BLaER1 treated with 17β-estradiol and CSF1 and Interleukin-3, amounts not matched to agents 10 nM and 100 nM (cell line): ENCODE data around the gene CNOT8.

Source experiments
- H3K27ac ChIP-seq, 11 experiments: shearing (Covaris generic); formaldehyde crosslinking; 2 replicates each; pipeline ENCODE4 v1.8.1; 2022
- H3K27me3 ChIP-seq, 11 experiments: shearing (Covaris generic); formaldehyde crosslinking; 2 replicates each; pipeline ENCODE4 v1.8.1; 2022
- H3K36me3 ChIP-seq, 11 experiments: shearing (Covaris generic); formaldehyde crosslinking; 2 replicates each; pipeline ENCODE4 v1.8.1; 2022
- H3K4me1 ChIP-seq, 10 experiments: shearing (Covaris generic); formaldehyde crosslinking; 2 replicates each; pipeline ENCODE4 v1.8.1; 2022
- H3K4me2 ChIP-seq, 11 experiments: shearing (Covaris generic); formaldehyde crosslinking; 2 replicates each; pipeline ENCODE4 v1.8.1; 2022
- H3K4me3 ChIP-seq, 10 experiments: shearing (Covaris generic); formaldehyde crosslinking; 2 replicates each; pipeline ENCODE4 v1.8.1; 2022
- H3K9ac ChIP-seq, 11 experiments: shearing (Covaris generic); formaldehyde crosslinking; 2 replicates each; pipeline ENCODE4 v1.8.1; 2022
- H3K9me3 ChIP-seq, 11 experiments: shearing (Covaris generic); formaldehyde crosslinking; replicated peaks in 1 of 11; 2 replicates each; pipeline ENCODE4 v1.8.1; 2022
- H4K20me1 ChIP-seq, 11 experiments: shearing (Covaris generic); formaldehyde crosslinking; 2 replicates each; pipeline ENCODE4 v1.8.1; 2022
- Cebpa-rat ChIP-seq, 11 experiments: shearing (Covaris generic); IDR thresholded peaks; 2 replicates each; pipeline ENCODE4 v1.8.1; 2022

CNOT8 gene

GRCh38 chr5:154858297-154858971 is at the start of gene CNOT8:
TSS of gene CNOT8 (plus strand) at chr5:154858627. CDS start at chr5:154863279, 4,652 bp downstream.
- Histone ChIP-seq H3K27ac (peak within 1 kb of the TSS; percentile 89 to 99 (median 99)), H3K36me3 (peaks cover 3 to 23% (median 5%) of the 10 kb centered on the region in 11 experiments; a peak in 21 of 22 replicates), H3K9me3 (no peaks in the 10 kb centered on the region), H3K4me2 (peak within 1 kb of the TSS; percentile 92 to 99 (median 95)), H3K9ac (peak within 1 kb of the TSS; percentile 88 to 99 (median 97)), H3K27me3 (no peaks in the 10 kb centered on the region), H3K4me3 (peak within 1 kb of the TSS; percentile 64 to 91 (median 86)), H3K4me1 (peaks cover 55 to 62% (median 56%) of the 10 kb centered on the region in 10 experiments), H4K20me1 (peaks cover 30 to 43% (median 38%) of the 10 kb centered on the region in 11 experiments)
- no peak for TF ChIP-seq Cebpa-rat (IDR thresholded peaks at IDR 0.05)

GRCh38 chr5:154811239-154811638 is 47.2 kb upstream of the CNOT8 start:
- Histone ChIP-seq H3K9ac (no peak overlapping the region), H3K36me3 (peaks cover 93 to 99% (median 97%) of the 10 kb centered on the region in 11 experiments), H3K4me1 (peaks cover 17 to 35% (median 24%) of the 10 kb centered on the region in 10 experiments), H3K27ac (no peak overlapping the region; a peak in 1 of 22 replicates), H4K20me1 (peaks cover 56 to 95% (median 79%) of the 10 kb centered on the region in 11 experiments; a peak in 21 of 22 replicates), H3K9me3 (no peaks in the 10 kb centered on the region), H3K4me3 (no peak overlapping the region), H3K27me3 (no peaks in the 10 kb centered on the region), H3K4me2 (peak overlapping the region in 3 of 11 experiments; percentile 18 to 64 (median 53); a peak in 1 of 22 replicates)
- TF ChIP-seq Cebpa-rat (IDR thresholded peaks at IDR 0.05): peak in 4 of 11 experiments; percentile 37 to 68 (median 46); a peak in 4 of 22 replicates

- Histone ChIP-seq H3K4me3 (no peak overlapping the region), H3K4me1 (peaks cover 17 to 35% (median 24%) of the 10 kb centered on the region in 10 experiments), H3K36me3 (peaks cover 93 to 99% (median 97%) of the 10 kb centered on the region in 11 experiments), H3K27ac (no peak overlapping the region), H3K27me3 (no peaks in the 10 kb centered on the region), H3K9ac (no peak overlapping the region), H3K9me3 (no peaks in the 10 kb centered on the region), H3K4me2 (peak overlapping the region in 4 of 11 experiments; percentile 18 to 64 (median 44); a peak in 8 of 22 replicates), H4K20me1 (peaks cover 58 to 95% (median 81%) of the 10 kb centered on the region in 11 experiments; a peak in 21 of 22 replicates)
- no peak for TF ChIP-seq Cebpa-rat (IDR thresholded peaks at IDR 0.05)
These were observed 46.6 kb upstream of the CNOT8 start for GRCh38 chr5:154811653-154812465.

- peak overlapping the region; percentile 25 to 72 (median 57) for H3K4me2 ChIP-seq
- peak overlapping the region in 6 of 11 experiments; percentile 1 to 36 (median 26); a peak in 5 of 22 replicates for H3K27ac ChIP-seq
- H3K36me3 ChIP-seq: peaks cover 93 to 99% (median 97%) of the 10 kb centered on the region in 11 experiments
- H3K4me1 ChIP-seq: peaks cover 17 to 35% (median 24%) of the 10 kb centered on the region in 10 experiments
- no peak overlapping the region for H3K4me3 ChIP-seq
- H3K27me3 ChIP-seq: no peaks in the 10 kb centered on the region
- no peaks in the 10 kb centered on the region for H3K9me3 ChIP-seq
- H3K9ac ChIP-seq: peak overlapping the region in 5 of 11 experiments; percentile 13 to 29 (median 20); a peak in 4 of 22 replicates
- H4K20me1 ChIP-seq: peaks cover 50 to 93% (median 78%) of the 10 kb centered on the region in 11 experiments; a peak in 21 of 22 replicates
- TF ChIP-seq Cebpa-rat (IDR thresholded peaks at IDR 0.05): no peak
These were observed 45.3 kb upstream of the CNOT8 start for GRCh38 chr5:154813158-154813557.

- Histone ChIP-seq H3K4me1 (peaks cover 17 to 35% (median 24%) of the 10 kb centered on the region in 10 experiments), H3K4me3 (no peak overlapping the region), H3K27me3 (no peaks in the 10 kb centered on the region), H3K9me3 (no peaks in the 10 kb centered on the region), H3K27ac (peak overlapping the region in 8 of 11 experiments; percentile 1 to 41 (median 26); a peak in 8 of 22 replicates), H3K4me2 (peak overlapping the region; percentile 25 to 72 (median 57); a peak in 21 of 22 replicates), H4K20me1 (peaks cover 47 to 91% (median 74%) of the 10 kb centered on the region in 11 experiments; a peak in 21 of 22 replicates), H3K36me3 (peaks cover 93 to 99% (median 97%) of the 10 kb centered on the region in 11 experiments), H3K9ac (peak overlapping the region in 5 of 11 experiments; percentile 13 to 29 (median 20); a peak in 3 of 22 replicates)
- no peak for TF ChIP-seq Cebpa-rat (IDR thresholded peaks at IDR 0.05)
These were observed 44.7 kb upstream of the CNOT8 start for GRCh38 chr5:154813736-154814135.

- no peaks in the 10 kb centered on the region for H3K27me3 ChIP-seq
- TF ChIP-seq Cebpa-rat (IDR thresholded peaks at IDR 0.05): no peak
- H4K20me1 ChIP-seq: peaks cover 47 to 94% (median 78%) of the 10 kb centered on the region in 11 experiments; a peak in 21 of 22 replicates
- no peak overlapping the region for H3K4me3 ChIP-seq
- no peak overlapping the region for H3K27ac ChIP-seq
- H3K4me1 ChIP-seq: peaks cover 17 to 35% (median 24%) of the 10 kb centered on the region in 10 experiments
- H3K4me2 ChIP-seq: no peak overlapping the region
- H3K9ac ChIP-seq: no peak overlapping the region
- no peaks in the 10 kb centered on the region for H3K9me3 ChIP-seq
- peaks cover 92 to 99% (median 98%) of the 10 kb centered on the region in 11 experiments for H3K36me3 ChIP-seq
These were observed 43.4 kb upstream of the CNOT8 start for GRCh38 chr5:154815025-154815424.

- no peak overlapping the region for H3K9ac ChIP-seq
- H3K27me3 ChIP-seq: no peaks in the 10 kb centered on the region
- no peak for TF ChIP-seq Cebpa-rat (IDR thresholded peaks at IDR 0.05)
- peaks cover 17 to 31% (median 24%) of the 10 kb centered on the region in 10 experiments for H3K4me1 ChIP-seq
- H4K20me1 ChIP-seq: peaks cover 43 to 95% (median 78%) of the 10 kb centered on the region in 11 experiments; a peak in 21 of 22 replicates
- no peak overlapping the region for H3K27ac ChIP-seq
- H3K36me3 ChIP-seq: peaks cover 90 to 99% (median 98%) of the 10 kb centered on the region in 11 experiments
- H3K4me3 ChIP-seq: no peak overlapping the region
- no peaks in the 10 kb centered on the region for H3K9me3 ChIP-seq
- no peak overlapping the region for H3K4me2 ChIP-seq
These were observed 42.7 kb upstream of the CNOT8 start for GRCh38 chr5:154815684-154816247.

GRCh38 chr5:154816891-154817492 is 41.4 kb upstream of the CNOT8 start:
- Histone ChIP-seq H3K27me3 (no peaks in the 10 kb centered on the region), H3K27ac (no peak overlapping the region), H4K20me1 (peaks cover 40 to 95% (median 73%) of the 10 kb centered on the region in 11 experiments; a peak in 21 of 22 replicates), H3K9ac (no peak overlapping the region), H3K9me3 (no peaks in the 10 kb centered on the region), H3K4me2 (no peak overlapping the region), H3K4me3 (no peak overlapping the region), H3K36me3 (peaks cover 86 to 99% (median 89%) of the 10 kb centered on the region in 11 experiments), H3K4me1 (peaks cover 16 to 29% (median 19%) of the 10 kb centered on the region in 10 experiments)
- TF ChIP-seq Cebpa-rat (IDR thresholded peaks at IDR 0.05): no peak
